Measurements from ENCODE around the gene RABGGTA. TPM values are rescaled to one million over a fixed set of nuclear protein-coding genes. Genes with fewer than 3 reads are reported as not detected.

RABGGTA gene
- polyA plus RNA-seq, 4 donors: 18.0 to 31.1 (median 20.8) TPM

DNA sequence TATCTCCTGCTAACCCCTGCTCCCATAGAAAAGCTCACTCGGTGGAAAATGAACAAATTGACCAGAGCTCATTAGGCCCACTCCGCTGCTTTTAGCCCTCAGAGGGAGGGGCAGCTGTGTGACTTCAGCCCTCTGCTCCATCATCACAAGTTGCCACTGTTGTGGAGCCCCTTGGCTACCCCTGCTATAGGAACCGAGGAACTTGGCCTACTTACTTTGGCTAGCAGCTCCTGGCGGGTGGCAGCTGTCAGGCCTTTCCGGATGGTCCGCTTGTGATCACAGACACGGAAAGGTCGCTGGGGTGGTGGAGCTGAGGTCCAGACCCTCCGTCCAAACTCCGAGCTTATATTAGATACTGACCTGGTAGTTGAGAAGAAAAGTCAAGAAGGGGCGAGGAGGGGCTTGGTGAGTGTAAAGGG, 35.8 kb upstream of the RABGGTA start:
- no peak for DNase-seq (ENCODE audit: low read depth in 4 of 4, low spot score in 2 of 4)

DNA sequence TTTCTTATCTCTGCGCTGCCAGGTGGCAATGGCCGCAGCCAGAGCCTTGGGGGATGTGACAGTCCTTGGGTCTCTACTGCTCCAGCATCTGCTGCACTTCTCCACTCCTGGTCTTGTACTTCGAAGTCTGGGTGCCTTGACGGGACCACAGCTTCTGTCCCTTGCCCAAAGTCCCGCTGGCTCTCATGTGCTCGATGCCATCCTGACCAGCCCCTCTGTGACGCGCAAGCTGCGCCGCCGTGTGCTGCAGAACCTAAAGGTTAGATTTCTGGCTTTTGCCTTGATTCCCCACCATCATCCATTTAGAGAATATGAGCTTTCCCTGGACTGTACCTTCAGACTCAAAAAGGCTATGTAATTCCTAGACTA, 32.6 kb upstream of the RABGGTA start:
- no peak for DNase-seq (ENCODE audit: low read depth in 4 of 4, low spot score in 2 of 4)

DNA sequence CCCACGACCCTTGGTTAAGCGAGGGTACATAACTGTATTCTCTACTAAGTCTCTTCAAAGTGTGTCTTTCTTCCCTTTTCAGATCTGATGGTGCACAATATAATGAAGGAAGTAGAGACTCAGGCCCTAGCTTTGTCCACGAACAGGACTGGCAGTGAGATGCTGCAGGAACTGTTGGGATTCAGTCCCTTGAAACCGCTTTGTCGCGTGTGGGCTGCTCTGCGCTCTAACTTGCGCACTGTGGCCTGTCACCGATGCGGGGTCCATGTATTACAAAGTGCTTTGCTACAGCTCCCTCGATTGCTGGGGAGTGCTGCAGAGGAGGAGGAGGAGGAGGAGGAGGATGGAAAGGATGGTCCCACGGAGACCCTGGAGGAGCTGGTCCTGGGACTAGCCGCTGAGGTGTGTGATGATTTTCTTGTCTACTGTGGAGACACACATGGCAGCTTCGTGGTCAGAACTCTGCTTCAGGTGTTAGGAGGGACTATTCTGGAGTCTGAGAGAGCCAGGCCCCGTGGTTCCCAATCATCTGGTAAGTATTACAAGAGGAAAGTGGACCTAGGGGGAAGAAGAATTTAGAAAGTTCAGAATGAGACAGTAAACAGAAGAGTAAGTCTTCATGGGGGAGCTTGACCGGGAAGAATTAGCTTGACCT, 29.1 kb upstream of the RABGGTA start:
- DNase-seq (ENCODE audit: low read depth in 4 of 4, low spot score in 2 of 4): no peak

DNA sequence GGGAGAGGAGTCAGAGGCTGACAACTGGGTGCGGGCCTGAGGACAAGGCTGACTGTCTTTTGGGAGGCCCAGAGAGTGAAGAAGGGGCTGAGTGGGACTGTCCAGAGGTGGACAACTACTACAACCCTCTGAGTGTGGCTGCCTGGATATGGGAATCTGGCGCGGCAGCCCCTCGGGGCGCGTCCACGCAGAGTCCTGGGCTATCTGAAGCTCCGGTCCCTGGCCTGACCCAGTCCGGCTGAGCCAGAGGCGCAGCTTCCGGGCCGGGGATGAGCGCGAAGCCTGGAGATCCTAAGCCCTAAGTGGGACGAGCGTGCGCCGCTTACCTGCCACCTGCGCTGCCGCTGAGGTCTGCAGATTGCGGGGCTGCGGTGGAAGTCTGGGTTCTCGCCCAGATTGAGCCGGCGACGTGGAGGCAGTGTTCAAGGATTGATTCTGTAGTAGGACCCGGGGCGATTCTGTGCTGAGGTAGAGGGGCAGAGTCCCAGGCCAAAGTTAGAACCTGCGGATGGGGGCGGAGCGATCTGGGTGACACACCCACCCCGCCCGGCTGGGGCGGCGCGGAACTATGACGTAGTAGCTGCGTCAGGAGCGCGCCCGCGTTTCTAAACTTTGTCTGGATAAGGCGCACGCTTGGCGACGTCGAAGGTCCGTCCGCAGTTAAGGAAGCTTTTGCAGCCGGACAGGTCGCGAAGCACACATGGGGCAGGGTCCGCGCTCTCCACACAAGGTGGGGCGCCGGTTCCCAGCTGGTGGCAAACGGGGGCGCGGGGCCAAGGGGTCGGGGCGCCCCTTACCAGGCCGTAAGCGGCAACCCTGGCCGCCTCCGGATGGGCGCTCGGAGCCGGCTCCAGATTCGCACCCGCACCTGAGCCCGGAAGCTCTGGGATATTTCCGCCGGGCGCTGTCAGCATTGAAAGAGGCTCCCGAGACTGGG, 28.1 kb upstream of the RABGGTA start, which contains the start of the genes DHRS1 and NOP9:
Gene DHRS1 (minus strand): TSS at position 526 of the 937 bp plus-strand sequence. CDS start 674 bp downstream, outside the sequence.
Gene NOP9 (plus strand): TSS at position 596 of the 937 bp plus-strand sequence. CDS start 105 bp downstream, at position 701.
- DNase-seq (ENCODE audit: low read depth in 4 of 4, low spot score in 2 of 4): peak; percentile 59 to 87 (median 84)

DNA sequence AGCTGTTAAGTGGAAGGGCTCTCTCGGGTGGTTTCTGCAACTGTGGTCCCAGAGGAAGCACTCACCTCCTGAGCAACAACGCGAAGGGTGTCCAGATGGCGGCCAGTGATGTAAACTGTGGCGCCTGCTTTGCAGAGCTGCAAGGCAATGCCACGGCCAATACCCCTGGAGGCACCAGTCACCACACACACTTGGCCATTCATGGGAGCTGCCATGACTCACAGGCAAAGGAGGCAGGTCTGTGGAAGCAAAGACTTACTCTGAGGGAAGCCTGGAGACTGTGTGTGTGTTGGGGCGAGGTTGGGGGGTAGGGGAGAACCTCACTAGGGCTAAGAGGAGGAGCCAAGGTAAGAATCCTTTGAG, 27.5 kb upstream of the RABGGTA start:
- no peak for DNase-seq (ENCODE audit: low read depth in 4 of 4, low spot score in 2 of 4)

DNA sequence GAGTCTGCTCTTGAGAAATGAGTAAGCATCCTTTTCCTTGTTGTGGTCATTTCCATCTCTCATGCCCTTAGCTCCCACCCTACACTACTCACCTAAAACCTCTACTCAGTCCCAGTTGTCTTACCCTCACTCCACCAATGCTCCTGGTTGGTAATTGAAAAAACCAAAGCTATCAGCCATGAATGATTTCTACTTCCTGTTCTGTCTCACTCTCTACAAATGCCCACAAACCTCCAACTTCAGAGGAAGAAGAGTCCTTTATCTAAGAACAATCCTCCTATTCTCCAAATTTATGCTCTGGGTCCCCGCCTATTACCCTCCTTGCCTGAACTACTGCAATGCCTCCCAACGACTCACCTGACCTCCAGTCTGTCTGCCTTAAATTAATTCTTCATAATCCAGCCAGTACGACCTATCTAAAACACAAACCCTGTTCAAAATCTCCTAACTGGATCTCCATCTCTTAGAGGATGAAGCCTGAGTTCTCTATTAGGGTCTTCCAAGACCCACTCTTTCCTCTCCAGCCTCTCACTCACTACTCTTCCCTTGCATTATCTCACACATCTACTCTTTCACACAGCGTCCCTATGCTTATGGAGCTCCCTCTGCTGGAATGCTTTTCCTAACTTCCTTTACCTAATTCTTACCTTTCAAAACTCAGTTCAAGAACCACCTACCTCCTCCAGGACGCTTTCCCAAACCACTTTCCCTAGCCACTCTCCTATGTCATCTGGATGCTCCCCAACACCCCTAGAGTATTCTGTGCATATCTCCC, 26.0 kb upstream of the RABGGTA start:
- DNase-seq (ENCODE audit: low read depth in 4 of 4, low spot score in 2 of 4): no peak

DNA sequence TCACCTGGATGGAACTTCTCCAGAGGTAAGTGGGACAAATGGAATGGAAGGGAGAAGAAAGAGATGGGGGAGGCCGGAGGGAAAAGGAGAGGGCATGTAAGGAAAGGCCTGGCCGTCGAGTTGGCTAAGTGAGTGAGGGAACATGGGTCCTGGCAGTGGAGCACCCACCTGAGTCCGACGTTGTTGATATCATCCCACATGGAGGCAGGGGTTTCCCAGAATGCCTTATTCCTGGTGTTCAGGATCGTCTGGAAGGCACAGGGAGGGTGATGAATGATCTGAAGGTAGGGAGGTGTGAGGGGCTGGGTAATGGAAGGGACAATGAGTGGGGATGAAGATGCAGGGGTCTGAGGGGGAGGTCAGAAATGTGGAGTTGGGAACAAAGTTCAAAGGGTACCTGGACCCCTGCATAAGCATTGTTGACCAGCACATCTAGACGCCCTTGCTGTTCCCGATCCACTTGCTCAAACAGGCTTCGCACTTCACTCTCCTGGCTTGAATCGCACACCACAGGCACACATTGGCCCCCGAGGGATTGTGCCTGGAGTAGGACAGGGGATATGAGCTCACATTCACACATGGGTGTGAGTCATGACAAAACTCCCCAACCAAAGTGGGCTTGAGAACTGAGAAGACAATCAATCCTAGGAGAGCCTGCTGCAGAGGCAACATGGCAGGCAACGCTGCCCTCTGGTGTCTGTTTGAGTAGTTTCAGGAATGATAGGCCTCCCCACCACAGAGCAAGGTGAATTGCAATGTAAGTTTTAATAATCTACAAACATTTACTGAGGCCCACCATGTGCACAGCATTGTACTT, 25.2 kb upstream of the RABGGTA start:
- no peak for DNase-seq (ENCODE audit: low read depth in 4 of 4, low spot score in 2 of 4)

DNA sequence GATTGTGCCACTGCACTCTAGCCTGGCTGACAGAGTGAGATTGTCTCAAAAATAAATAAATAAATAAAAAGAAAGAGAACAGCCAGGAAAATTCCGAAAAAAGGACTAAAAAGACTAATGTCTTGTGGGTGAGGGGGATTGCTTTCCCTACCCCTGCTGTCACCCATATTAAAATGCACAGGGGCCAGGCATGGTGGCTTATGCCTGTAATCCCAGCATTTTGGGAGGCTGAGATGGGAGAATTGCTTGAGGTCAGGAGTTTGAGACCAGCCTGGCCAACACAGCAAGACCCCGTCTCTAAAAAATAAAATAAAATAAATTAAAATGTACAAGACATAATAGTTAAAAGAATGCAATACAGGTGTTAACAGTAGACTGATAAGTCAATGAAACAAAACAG, 22.1 kb upstream of the RABGGTA start:
- no peak for DNase-seq (ENCODE audit: low read depth in 4 of 4, low spot score in 2 of 4)

DNA sequence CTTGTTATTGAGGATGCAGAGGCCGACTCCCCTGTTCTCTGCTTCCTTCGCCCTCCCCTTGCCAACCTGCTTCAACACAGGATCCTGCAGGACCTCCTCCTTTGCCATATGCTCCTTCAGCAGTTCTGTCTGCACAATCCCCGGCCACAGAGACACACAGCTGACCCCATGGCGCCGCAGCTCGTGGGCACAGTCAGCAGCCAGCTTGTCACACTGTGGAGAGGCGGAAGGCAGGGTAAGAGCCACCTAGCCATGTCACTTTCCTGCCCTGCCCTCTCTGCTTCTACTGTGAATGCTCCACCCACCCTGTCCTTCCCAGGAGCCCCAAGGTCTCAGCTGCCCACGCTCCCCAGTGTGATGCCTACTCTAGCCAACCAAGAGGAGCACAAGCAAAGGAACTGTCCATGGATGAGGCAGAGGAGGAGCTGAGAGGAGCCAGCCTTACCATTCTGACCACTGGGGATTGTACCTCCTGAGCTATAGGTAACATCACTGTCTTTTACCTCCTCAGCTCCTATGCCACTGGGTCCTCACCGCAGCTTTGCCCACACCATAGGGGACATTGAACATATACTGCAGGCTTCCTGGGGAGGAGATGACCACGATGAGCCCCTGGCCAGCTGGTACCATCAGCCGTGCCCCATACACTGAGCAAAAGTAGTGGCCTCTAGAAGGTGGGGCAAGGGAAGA, 20.9 kb upstream of the RABGGTA start:
- no peak for DNase-seq (ENCODE audit: low read depth in 4 of 4, low spot score in 2 of 4)

DNA sequence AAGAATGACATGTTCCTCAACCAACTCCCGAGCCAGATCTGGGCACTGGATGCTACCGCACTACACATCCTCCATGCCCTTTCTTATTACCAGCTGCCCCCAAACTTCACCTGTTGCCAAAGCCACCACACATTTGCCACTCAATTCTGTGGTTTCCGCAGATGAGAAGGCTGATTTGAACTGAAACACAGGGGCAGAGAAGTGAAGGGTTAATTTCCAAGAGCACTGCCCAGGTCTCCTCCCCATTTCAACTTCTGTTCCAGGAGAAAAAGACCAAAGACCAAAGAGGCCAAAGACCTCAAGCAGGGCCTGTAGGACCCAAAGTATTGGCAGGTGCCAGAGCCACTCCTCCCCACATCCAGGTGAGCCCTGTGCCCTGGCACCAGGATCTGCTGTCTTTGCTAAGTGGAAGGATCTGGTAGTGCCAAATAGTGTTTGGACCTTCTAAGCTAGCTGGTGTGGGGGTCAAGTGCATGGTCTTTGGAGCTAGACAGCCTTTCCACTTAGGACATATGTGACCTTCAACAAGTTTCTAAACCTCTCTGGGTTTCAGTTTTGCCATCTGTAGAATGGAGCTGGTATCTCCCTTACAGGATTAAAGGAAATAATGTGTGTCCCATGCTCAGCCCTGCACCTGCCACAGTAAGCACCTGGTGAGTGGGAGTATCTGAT, 20.2 kb upstream of the RABGGTA start:
- no peak for DNase-seq (ENCODE audit: low read depth in 4 of 4, low spot score in 2 of 4)

DNA sequence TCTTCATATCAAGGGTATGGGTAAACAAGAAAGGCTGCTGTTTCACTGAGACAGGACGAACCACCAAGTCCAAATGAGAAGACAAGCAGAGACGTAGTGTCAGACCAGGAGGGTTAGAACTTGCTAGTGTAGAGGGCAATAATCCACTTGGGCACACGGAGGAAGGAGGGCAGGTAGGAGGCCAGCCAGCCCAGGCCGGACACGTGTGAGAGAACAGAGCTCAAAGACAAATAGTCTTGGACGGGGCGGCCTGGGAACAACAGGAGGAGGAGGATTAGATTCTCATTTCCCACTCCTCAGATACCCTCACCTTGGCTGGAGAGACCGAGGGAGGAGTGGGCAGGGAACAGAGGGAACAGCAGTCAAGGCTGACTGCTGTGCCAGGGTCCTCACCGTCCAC, 19.3 kb upstream of the RABGGTA start:
- DNase-seq (ENCODE audit: low read depth in 4 of 4, low spot score in 2 of 4): no peak

DNA sequence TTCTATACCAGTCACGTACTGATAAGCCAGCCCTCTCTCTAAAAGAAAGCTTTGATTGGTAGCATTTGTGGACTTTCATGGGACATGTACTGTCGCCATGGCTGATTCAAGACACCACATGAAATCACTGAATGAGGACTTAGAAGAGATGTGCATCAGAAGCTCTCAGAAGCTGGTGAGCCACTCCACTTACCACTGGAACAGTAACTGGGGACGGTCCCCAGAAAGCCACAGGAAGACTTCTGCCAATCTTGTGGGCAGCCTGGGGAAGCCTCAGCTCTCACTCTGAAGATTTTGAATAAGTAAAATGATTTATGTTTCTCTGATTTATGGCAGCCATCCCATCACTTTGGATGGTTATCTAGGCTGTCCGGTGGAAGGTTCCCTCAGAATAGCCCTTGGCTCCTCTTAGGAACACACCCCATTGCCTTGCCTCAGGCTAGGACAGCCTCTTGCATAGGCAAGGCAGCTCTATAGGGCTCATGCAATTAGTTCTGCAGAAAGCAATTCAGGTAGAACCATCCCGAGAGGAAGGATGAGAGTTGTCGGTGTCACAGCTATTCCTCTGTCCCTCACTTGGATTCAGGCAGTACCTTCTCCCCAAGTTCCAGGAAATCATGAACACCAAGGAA, 18.4 kb upstream of the RABGGTA start:
- DNase-seq (ENCODE audit: low read depth in 4 of 4, low spot score in 2 of 4): no peak

DNA sequence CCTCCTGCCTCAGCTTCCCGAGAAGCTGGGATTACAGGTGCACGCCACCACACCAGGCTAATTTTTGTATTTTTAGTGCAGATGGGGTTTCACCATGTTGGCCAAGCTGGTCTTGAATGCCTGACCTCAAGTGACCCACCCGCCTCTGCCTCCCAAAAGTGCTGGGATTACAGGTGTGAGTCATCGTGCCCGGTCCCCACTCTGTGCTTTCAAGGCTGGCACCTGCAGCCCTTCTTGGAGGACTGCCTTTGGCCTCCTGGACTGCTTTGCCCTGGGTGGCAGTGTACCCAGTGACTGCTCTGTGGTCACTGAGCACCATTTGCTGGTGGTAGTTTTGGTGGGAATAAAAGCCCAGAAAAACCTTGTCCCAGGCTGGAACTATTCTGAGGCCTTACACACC, 15.6 kb upstream of the RABGGTA start:
- DNase-seq (ENCODE audit: low read depth in 4 of 4, low spot score in 2 of 4): no peak

DNA sequence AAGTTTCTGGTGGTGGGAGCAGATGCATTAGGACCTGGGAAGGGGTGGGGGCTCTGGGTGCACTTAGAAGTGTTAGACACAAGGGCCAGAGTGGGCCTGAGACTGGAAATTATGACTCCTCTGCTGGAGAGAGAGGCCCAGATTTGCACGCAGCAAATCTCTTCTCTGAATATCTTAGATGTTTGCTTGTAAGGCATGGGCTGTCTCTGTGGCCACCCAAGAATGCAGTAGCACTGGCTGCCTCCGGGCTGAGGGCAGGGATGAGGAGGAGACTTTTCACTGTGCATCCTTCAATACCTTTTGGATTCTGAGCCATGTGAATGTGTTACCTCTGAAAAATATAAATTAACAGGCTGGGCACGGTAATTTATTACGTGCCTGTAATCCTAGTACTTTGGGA, 14.0 kb upstream of the RABGGTA start:
- no peak for DNase-seq (ENCODE audit: low read depth in 4 of 4, low spot score in 2 of 4)

DNA sequence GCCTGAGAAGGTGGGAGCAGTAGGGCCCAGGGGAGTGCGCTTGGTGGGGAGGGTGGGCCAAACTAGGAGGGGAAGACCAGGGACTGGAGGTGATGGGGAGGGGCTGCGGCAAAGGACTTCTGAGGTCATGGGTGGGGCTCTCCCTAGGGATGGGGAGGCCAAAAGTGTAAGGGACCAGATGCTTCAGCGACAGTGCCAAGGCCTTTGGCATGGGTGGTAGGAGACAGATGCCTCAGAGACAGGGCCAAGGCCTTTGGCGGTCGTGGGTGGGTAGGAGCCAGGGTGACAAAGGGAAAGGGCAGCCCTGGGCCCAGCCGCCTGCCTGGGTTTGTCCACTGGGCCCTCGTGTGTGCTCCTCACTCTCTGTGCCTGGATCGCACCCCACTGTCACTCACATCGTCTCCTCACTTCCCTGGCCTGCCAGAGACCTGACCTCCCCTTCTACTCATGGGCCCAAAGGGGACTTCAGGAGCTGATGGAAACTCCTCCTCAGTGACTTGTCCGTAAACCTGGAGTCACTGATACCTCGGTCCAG, 13.2 kb upstream of the RABGGTA start:
- DNase-seq (ENCODE audit: low read depth in 4 of 4, low spot score in 2 of 4): no peak

DNA sequence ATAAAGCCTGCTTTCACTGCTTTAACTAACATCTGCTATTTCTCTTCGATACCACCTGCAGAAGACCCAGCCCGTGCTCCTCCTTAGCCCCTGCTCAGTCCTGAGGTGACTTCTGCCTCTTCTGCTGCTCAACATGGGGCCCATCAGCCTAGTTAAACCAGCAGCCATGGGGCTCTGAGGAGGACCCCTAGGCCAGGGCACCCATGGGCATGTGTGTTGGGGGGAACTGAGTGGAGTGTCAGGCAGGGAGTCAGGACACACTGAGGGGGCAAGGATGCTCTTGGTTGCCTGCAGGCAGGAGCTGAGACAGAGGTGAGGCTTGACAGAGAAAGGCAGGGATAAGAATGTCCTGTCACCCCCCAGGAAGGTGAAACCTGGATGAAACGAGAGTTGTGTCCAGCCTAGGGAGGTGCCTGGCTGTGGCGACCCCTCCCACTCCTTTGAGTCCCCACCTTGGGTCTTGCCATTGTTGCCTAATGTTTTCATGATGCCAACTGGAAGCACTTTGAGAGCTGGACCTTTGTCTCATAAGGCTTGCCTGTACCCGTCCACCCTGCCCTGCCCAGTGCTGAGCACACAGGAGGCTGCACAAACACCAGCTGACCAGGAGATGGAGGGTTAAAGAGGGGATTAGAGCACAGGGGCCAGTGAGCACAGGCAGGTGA, 12.5 kb upstream of the RABGGTA start:
- DNase-seq (ENCODE audit: low read depth in 4 of 4, low spot score in 2 of 4): no peak

DNA sequence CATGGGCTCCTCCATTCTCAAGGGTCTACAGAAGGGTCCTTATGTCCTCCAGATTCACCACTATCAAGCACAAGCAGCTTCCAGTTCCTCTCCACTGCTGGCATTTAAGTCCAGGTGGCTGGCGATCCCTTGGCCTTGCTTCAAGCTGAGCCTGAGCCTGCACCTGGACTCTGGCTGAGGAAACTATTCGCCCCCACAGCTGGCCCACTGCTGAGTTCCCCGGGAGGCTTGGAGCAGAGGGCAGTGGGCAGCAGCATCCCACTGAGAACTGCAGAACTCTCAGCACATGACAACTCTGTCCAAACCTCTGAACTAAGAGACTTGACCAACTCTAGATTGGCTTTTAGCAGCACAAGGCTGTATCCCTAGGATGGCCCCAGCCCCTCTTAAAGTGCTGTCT, 11.3 kb upstream of the RABGGTA start:
- no peak for DNase-seq (ENCODE audit: low read depth in 4 of 4, low spot score in 2 of 4)

DNA sequence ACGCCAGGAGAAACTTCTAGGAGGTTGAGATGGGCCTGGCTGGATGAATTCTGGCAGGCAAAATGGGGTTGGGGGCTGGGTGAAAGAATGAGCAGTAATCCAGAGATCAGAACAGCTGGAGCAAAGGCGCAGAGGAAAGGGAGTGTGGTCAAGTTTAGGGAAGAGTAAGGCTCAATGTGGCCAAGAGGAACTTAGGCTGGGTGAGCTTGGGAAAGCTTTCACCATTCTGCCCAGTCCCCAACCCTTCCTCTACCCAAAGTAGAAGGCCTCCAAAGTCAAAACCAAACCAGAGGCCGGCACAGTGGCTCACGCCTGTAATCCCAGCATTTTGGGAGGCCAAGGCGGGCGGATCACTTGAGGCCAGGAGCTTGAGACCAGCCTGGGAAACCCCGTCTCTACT, 10.2 kb upstream of the RABGGTA start:
- no peak for DNase-seq (ENCODE audit: low read depth in 4 of 4, low spot score in 2 of 4)

Measured in left renal cortex interstitium (tissue), 4 donors.